GM21381 (cell line): ENCODE data around the gene PRCC.

ENCODE experiments used
- ATAC-seq: cut with Tn5 transposase; IDR thresholded peaks from one replicate; pipeline ENCODE4 v1.9.1; 2021; ENCODE audit warnings: mild to moderate bottlenecking, moderate library complexity; ENCODE audit not compliant: unreplicated experiment

The PRCC gene

GRCh38 chr1:156839426-156840109 lies 72.2 kb downstream of the PRCC start:
- ATAC-seq: no peak

GRCh38 chr1:156840186-156840897 lies 73.0 kb downstream of the PRCC start:
- ATAC-seq: no peak

GRCh38 chr1:156840898-156841279 lies 73.6 kb downstream of the PRCC start:
- no peak for ATAC-seq

DNA sequence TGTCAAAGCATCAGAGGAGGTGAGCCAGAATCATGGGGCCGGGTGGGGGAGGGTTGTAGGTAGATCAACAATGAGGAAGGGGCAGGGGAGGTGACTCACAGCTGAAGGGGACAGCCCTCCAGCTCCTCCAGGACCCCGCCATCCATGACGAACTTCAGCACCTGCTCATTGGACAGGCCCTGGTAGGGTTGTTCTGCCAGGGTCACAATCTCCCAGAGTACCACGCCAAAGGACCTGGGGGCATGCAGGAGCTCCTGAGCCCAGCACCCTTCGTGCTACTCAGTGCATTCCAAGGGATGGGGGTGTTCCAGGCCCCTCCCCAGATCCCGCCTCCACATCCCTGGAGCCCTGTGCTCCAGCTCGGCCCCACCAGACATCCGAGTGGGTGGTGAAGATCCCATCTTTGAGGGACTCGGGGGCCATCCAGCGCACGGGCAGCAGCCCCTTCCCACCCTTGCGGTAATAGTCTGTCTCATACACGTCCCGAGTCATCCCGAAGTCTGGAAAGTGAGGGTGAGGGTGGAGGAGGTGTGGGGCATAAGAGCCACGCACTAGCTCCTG lies 74.0 kb downstream of the PRCC start:
- no peak for ATAC-seq

DNA sequence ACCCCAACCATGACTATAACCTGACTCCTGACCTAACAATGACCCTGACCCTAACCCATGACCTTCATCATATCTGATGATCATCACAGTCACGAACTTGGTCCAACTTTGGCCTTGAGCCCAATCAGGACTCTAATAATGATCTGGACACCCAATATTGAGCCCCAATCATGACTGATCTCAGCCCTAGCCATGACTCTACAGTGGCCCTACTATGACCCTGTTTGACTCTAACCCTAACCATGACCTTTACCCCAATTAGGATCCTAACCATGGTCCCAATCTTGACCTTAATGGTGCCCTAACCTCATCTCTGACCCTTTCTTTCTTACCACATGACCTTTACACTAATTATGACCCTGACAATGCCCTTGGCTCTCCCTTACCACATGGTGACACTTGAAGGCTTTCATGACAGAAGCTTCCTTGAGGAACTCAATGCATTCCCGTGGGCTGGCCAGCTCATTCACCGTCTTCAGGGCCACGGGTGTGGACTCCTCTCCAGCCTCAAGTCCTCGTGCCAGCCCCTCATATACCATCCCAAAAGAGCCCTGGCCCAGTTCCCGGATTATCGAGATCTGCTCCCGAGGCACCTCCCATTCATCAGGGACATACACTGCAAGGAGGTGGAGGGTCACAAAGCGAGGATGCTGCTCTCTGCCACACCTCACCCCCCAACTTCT lies 75.4 kb downstream of the PRCC start:
- no peak for ATAC-seq

DNA sequence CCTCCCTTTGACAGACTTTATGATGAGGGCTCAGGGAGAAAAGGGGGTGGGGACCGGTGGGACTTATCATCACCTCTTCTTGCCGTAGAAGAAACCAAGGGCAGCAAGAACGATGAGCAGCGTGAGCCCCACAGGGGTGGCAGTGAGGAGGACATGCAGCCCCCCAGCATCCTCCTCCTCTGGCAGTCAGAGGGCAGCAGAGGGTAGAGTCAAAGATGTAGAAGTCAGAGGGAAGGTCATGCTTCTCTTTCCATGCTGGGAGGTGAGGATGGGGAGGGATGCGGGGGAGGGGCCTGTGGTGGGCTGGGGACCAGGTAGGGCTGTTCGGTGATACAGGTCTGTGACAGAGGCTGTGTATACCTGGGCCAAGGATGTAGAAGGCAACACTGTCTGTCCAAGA lies 76.8 kb downstream of the PRCC start:
- ATAC-seq: no peak

- ATAC-seq: no peak
Observed at GRCh38 chr1:156844638-156845037, 77.3 kb downstream of the PRCC start.

- no peak for ATAC-seq
Observed at GRCh38 chr1:156845055-156845952, 78.0 kb downstream of the PRCC start.

- ATAC-seq: no peak
Observed at GRCh38 chr1:156845953-156846545, 78.7 kb downstream of the PRCC start.

DNA sequence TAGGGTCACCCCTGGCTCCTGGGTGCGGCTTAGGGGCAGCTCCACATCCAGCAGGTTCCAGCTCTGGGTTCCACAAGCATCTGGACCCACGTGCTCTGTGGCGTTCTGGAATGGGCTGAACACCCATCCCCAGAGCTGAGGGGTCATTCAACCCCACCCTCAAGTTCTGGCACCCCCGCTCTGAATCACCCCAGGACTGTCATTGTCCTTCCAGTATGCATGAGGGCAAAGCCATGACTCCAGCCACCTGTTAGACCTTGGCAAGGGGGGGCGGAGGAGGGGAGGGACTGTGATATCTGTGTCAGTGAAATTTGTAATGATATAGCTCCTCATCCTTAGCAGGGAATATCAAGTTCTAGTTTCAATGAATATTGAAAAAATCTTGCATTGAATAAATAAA lies 79.3 kb downstream of the PRCC start:
- no peak for ATAC-seq

DNA sequence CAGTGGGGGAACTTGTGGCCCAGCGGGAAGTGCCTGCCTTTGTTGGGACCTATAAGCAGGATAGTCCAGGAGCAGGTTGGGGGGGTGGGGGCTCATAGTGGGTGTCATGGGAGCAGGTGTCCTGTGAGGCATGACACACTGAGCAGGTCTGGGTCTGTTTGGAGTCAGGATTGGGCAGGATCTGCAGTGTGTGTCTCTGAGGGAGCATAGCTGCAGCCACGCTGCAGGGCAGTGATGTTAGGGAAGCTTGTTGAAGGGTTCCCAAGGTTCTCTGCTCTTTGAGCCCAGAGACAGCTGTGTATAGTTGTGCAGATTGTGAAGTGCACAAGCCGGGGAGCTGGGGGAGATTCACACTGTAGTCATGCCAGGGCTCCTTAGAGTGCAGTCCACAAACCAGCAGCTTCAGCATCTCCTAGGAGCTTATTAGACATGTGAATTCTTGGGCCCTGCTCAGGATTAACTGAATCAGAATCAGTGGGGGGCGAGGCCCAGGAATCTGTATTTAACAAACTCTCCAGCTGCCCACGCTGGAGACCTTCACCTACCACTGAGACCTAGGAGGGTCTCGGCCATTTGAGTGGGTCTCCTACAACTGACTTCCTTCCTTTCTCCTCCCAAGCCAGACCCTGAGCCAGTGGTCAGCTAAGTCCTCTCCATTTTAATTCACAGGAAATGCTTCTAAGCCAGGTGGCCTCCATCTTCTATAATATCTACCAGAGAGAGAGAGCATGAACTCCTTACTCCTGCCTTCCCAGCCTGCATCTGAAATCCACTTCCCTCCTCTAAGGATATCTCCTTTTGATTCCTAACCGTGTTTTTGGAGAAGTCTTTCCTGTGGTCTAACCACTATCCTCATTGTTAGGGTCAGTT lies 80.5 kb downstream of the PRCC start:
- ATAC-seq: no peak

DNA sequence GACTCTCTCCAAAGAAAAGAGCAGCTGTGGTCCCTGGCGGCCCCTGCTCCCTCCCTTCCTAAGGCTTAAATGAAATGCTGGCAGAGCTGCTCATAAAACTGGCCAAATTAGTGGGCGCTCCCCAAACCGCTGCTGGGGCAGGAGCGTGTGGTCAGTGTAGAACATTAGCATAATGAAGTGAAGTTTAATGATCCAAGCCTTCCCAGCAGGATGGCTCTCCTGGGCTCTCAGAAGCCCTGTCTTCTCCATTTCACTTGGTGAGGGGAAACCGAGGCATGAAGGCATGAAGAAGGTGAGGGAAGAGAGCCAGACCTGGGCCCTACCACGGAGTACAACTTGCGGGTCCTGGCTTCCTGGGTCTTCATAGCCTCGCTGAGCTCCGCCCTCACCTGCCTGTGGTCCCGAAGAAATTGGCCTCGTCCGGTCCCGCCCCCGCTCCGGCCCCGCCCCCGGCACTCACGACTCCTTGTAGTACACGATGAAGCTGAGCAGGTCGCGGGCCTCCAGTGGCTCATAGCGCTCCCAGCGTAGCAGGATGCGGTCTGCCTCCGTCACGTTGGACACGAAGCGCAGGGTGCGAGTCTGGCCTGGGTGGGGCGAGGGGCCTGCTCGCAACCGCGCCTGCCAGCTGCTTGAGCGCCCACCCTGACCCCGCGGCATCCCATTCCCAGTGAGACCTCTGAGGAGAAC lies 81.3 kb downstream of the PRCC start:
- ATAC-seq: no peak

- ATAC-seq: no peak
Observed at GRCh38 chr1:156849151-156849496, 81.8 kb downstream of the PRCC start.
